ENCODE results near the gene PLXNA4.

The PLXNA4 gene

DNA sequence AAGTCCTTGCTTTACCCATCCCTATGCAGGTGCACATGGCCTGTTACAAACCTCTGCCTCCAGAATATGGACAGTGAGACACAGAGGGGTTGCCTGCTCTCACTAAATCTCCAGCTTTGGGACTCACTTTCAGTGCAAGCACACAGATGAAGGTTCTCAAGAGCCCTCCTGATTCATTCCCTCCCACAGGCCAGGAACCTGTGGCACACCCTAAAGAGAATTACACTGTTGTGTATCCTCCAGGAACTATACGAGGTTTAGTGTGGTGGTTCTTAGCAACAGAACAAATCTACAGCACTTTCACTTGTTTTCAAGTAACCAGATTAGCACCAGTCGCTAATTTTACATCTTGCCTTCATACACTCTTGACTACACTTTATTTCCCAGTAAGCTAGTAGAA is 192.3 kb downstream of the PLXNA4 start:
- Histone ChIP-seq H3K79me1 (replicated peaks; ENCODE audit: low read length, poor library complexity, severe bottlenecking) (no peaks in the 10 kb centered on the region), H3K14ac (ENCODE audit: low read length in 2 of 2) (no peak overlapping the region), H3K9ac (ENCODE audit: low read length) (no peak overlapping the region), H3K36me3 (ENCODE audit: control insufficient read depth in 1 of 2, insufficient read depth in 2 of 2, low read depth in 1 of 2, low read length in 2 of 2) (no peaks in the 10 kb centered on the region), H3K23ac (ENCODE audit: low read length in 2 of 2) (no peak overlapping the region), H3K4me1 (ENCODE audit: control insufficient read depth, insufficient read depth, low read depth, low read length) (peaks cover 7% of the 10 kb centered on the region), H3K18ac (ENCODE audit: low read depth in 1 of 2, low read length in 2 of 2) (no peak overlapping the region), H3K4ac (ENCODE audit: low read depth in 1 of 2, low read length in 2 of 2) (no peak overlapping the region), H2AK5ac (ENCODE audit: low read length, severe bottlenecking) (no peak overlapping the region), H3K4me3 (ENCODE audit: insufficient read depth in 1 of 2, low read depth in 1 of 2, low read length in 2 of 2) (no peak overlapping the region), H4K91ac (ENCODE audit: low read length) (no peak overlapping the region), H2BK120ac (ENCODE audit: low read depth, low read length) (no peak overlapping the region), H2BK15ac (ENCODE audit: low read depth, poor library complexity, severe bottlenecking) (no peak overlapping the region), H2AFZ (ENCODE audit: low read depth, low read length) (no peak overlapping the region), H3K4me2 (ENCODE audit: low read length, poor library complexity, severe bottlenecking) (no peak overlapping the region), H3K27ac (ENCODE audit: low read length, poor library complexity, severe bottlenecking) (no peak overlapping the region), H4K8ac (ENCODE audit: low read length) (no peak overlapping the region), H3K9me3 (ENCODE audit: control insufficient read depth, low read length) (no peaks in the 10 kb centered on the region), H2BK12ac (ENCODE audit: low read length in 2 of 2) (no peak overlapping the region), H2BK5ac (ENCODE audit: low read depth, low read length, poor library complexity, severe bottlenecking) (no peak overlapping the region), H3K27me3 (ENCODE audit: control insufficient read depth in 1 of 2, insufficient read depth in 1 of 2, low read length in 2 of 2) (peaks cover 0 to 26% of the 10 kb centered on the region in 2 experiments)
- no peak for DNase-seq
- 80% methylated on average over 2 of the region's 2 CpGs for WGBS

DNA sequence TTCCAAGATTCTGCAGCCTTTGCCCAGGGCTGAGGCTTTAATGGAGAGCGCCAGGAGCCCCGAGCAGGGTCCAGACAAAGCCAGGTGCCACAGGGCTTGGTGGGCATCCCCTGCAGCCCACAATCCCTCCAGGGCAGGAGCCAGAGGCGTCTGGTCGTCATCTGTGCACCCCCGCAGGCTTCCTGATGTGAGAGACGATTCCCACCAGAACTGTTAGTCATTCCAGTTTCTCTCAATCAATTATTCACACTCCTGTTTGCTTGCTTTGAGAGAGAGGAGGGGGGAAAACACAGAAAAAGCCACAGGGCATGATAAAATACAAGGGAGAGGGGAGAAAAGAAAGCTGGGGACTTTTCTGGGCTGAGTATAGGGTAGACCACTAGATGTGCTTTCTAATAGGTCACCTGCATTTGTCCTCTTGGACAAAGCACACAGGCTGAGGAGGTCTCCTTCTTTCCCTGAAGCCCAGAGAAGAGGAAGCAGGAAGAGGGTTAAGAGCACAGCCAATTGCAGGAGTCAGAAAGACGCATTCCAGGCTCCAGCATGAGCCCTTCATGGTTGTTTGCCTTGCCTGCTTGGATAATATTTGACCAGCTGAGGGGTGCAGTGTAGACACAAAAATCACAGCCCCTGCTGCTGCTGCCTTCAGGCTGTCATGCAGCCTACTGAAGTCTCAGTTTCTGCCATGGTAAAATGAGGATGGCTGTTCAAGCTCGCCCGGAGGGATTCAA is 194.4 kb downstream of the PLXNA4 start:
- H2AFZ ChIP-seq (ENCODE audit: low read depth, low read length) = no peak overlapping the region
- no peak overlapping the region for H2BK120ac ChIP-seq (ENCODE audit: low read depth, low read length)
- H3K18ac ChIP-seq (ENCODE audit: low read depth in 1 of 2, low read length in 2 of 2) = no peak overlapping the region
- no peak overlapping the region for H2BK12ac ChIP-seq (ENCODE audit: low read length in 2 of 2)
- no peak overlapping the region for H3K9ac ChIP-seq (ENCODE audit: low read length)
- no peaks in the 10 kb centered on the region for H3K9me3 ChIP-seq (ENCODE audit: control insufficient read depth, low read length)
- H3K36me3 ChIP-seq (ENCODE audit: control insufficient read depth in 1 of 2, insufficient read depth in 2 of 2, low read depth in 1 of 2, low read length in 2 of 2) = no peaks in the 10 kb centered on the region
- H3K4me3 ChIP-seq (ENCODE audit: insufficient read depth in 1 of 2, low read depth in 1 of 2, low read length in 2 of 2) = no peak overlapping the region
- peaks cover 0 to 10% of the 10 kb centered on the region in 2 experiments for H3K27me3 ChIP-seq (ENCODE audit: control insufficient read depth in 1 of 2, insufficient read depth in 1 of 2, low read length in 2 of 2)
- no peak overlapping the region for H4K8ac ChIP-seq (ENCODE audit: low read length)
- no peak overlapping the region for H2BK5ac ChIP-seq (ENCODE audit: low read depth, low read length, poor library complexity, severe bottlenecking)
- no peak for DNase-seq
- peaks cover 7% of the 10 kb centered on the region for H3K4me1 ChIP-seq (ENCODE audit: control insufficient read depth, insufficient read depth, low read depth, low read length)
- no peak overlapping the region for H2BK15ac ChIP-seq (ENCODE audit: low read depth, poor library complexity, severe bottlenecking)
- H4K91ac ChIP-seq (ENCODE audit: low read length) = no peak overlapping the region
- H3K79me1 ChIP-seq (replicated peaks; ENCODE audit: low read length, poor library complexity, severe bottlenecking) = no peaks in the 10 kb centered on the region
- no peak overlapping the region for H3K27ac ChIP-seq (ENCODE audit: low read length, poor library complexity, severe bottlenecking)
- H3K23ac ChIP-seq (ENCODE audit: low read length in 2 of 2) = peak overlapping the region in 1 of 2 experiments; percentile 42
- H3K4me2 ChIP-seq (ENCODE audit: low read length, poor library complexity, severe bottlenecking) = no peak overlapping the region
- no peak overlapping the region for H3K14ac ChIP-seq (ENCODE audit: low read length in 2 of 2)
- WGBS = 73% methylated on average over 5 of the region's 9 CpGs
- H3K4ac ChIP-seq (ENCODE audit: low read depth in 1 of 2, low read length in 2 of 2) = no peak overlapping the region
- H2AK5ac ChIP-seq (ENCODE audit: low read length, severe bottlenecking) = no peak overlapping the region

DNA sequence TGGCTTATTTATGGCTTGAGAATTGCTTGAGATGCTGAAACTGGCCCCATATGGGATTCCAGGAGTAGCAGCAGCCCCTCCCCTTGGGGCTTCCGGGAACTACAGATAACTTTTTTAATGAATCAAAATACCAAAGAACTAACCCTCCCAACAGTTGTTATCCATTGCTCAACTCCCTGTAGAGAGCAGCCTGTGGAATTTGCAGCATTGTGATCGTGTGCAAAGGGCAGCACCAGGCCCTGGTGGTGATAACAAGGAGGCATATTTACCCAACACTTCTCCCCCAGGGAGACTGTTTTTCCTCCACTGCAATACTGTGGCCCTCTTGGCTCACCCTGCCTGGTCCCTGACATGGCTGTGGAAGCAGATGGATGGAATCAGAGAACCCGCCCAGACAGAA is 196.2 kb downstream of the PLXNA4 start:
- no peaks in the 10 kb centered on the region for H3K27me3 ChIP-seq (ENCODE audit: control insufficient read depth in 1 of 2, insufficient read depth in 1 of 2, low read length in 2 of 2)
- no peak overlapping the region for H3K4ac ChIP-seq (ENCODE audit: low read depth in 1 of 2, low read length in 2 of 2)
- no peak overlapping the region for H3K14ac ChIP-seq (ENCODE audit: low read length in 2 of 2)
- no peaks in the 10 kb centered on the region for H3K9me3 ChIP-seq (ENCODE audit: control insufficient read depth, low read length)
- peak overlapping the region in 1 of 2 experiments; percentile 19 for H3K4me3 ChIP-seq (ENCODE audit: insufficient read depth in 1 of 2, low read depth in 1 of 2, low read length in 2 of 2)
- no peak overlapping the region for H4K91ac ChIP-seq (ENCODE audit: low read length)
- 72% methylated on average over 3 of the region's 3 CpGs for WGBS
- no peak overlapping the region for H3K4me2 ChIP-seq (ENCODE audit: low read length, poor library complexity, severe bottlenecking)
- no peak overlapping the region for H3K18ac ChIP-seq (ENCODE audit: low read depth in 1 of 2, low read length in 2 of 2)
- no peak overlapping the region for H2BK5ac ChIP-seq (ENCODE audit: low read depth, low read length, poor library complexity, severe bottlenecking)
- no peak overlapping the region for H2BK15ac ChIP-seq (ENCODE audit: low read depth, poor library complexity, severe bottlenecking)
- no peak overlapping the region for H4K8ac ChIP-seq (ENCODE audit: low read length)
- no peak for DNase-seq
- no peak overlapping the region for H3K23ac ChIP-seq (ENCODE audit: low read length in 2 of 2)
- peak overlapping the region; percentile 12 for H3K9ac ChIP-seq (ENCODE audit: low read length)
- no peak overlapping the region for H2BK12ac ChIP-seq (ENCODE audit: low read length in 2 of 2)
- H3K4me1 ChIP-seq (ENCODE audit: control insufficient read depth, insufficient read depth, low read depth, low read length) = peaks cover 2% of the 10 kb centered on the region
- no peak overlapping the region for H2AK5ac ChIP-seq (ENCODE audit: low read length, severe bottlenecking)
- H2AFZ ChIP-seq (ENCODE audit: low read depth, low read length) = no peak overlapping the region
- H3K27ac ChIP-seq (ENCODE audit: low read length, poor library complexity, severe bottlenecking) = no peak overlapping the region
- H3K36me3 ChIP-seq (ENCODE audit: control insufficient read depth in 1 of 2, insufficient read depth in 2 of 2, low read depth in 1 of 2, low read length in 2 of 2) = no peaks in the 10 kb centered on the region
- H2BK120ac ChIP-seq (ENCODE audit: low read depth, low read length) = no peak overlapping the region
- H3K79me1 ChIP-seq (replicated peaks; ENCODE audit: low read length, poor library complexity, severe bottlenecking) = no peaks in the 10 kb centered on the region

DNA sequence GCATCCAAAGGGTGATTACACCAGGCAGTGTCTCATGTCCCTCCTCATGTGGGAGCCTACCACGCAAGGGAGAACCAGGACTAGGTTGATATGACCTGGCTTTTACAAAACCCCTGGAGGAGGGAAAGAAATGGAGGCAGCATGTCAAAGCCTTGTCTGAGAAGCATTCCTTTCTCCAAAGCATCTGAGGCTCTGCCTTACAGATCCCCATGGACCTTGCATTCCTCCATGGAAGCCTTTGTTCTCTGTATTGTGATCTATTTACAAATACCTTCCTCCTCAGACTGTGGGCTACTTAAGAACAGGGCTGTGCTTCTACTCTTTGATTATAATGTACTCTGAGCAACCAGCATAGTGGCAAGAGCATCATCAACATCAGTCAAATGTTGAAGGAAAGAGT is 197.0 kb downstream of the PLXNA4 start:
- Histone ChIP-seq H2BK15ac (ENCODE audit: low read depth, poor library complexity, severe bottlenecking) (no peak overlapping the region), H3K4me1 (ENCODE audit: control insufficient read depth, insufficient read depth, low read depth, low read length) (peaks cover 2% of the 10 kb centered on the region), H2AK5ac (ENCODE audit: low read length, severe bottlenecking) (no peak overlapping the region), H3K79me1 (replicated peaks; ENCODE audit: low read length, poor library complexity, severe bottlenecking) (no peaks in the 10 kb centered on the region), H3K9me3 (ENCODE audit: control insufficient read depth, low read length) (no peaks in the 10 kb centered on the region), H3K4me3 (ENCODE audit: insufficient read depth in 1 of 2, low read depth in 1 of 2, low read length in 2 of 2) (no peak overlapping the region), H3K27me3 (ENCODE audit: control insufficient read depth in 1 of 2, insufficient read depth in 1 of 2, low read length in 2 of 2) (no peaks in the 10 kb centered on the region), H2BK120ac (ENCODE audit: low read depth, low read length) (no peak overlapping the region), H3K4ac (ENCODE audit: low read depth in 1 of 2, low read length in 2 of 2) (no peak overlapping the region), H2BK12ac (ENCODE audit: low read length in 2 of 2) (no peak overlapping the region), H3K36me3 (ENCODE audit: control insufficient read depth in 1 of 2, insufficient read depth in 2 of 2, low read depth in 1 of 2, low read length in 2 of 2) (no peaks in the 10 kb centered on the region), H4K91ac (ENCODE audit: low read length) (no peak overlapping the region), H3K4me2 (ENCODE audit: low read length, poor library complexity, severe bottlenecking) (no peak overlapping the region), H4K8ac (ENCODE audit: low read length) (no peak overlapping the region), H3K9ac (ENCODE audit: low read length) (no peak overlapping the region), H3K23ac (ENCODE audit: low read length in 2 of 2) (no peak overlapping the region), H3K18ac (ENCODE audit: low read depth in 1 of 2, low read length in 2 of 2) (no peak overlapping the region), H3K14ac (ENCODE audit: low read length in 2 of 2) (no peak overlapping the region), H2BK5ac (ENCODE audit: low read depth, low read length, poor library complexity, severe bottlenecking) (no peak overlapping the region), H2AFZ (ENCODE audit: low read depth, low read length) (peak overlapping the region; percentile 43), H3K27ac (ENCODE audit: low read length, poor library complexity, severe bottlenecking) (no peak overlapping the region)
- DNase-seq = no peak
- 77% methylated on average over 1 of the region's 1 CpG for WGBS
